ENCODE measurements around the gene PLXNB3. TPM values are rescaled to one million over a fixed set of nuclear protein-coding genes. Genes with fewer than 3 reads are reported as not detected.

PLXNB3 gene
- total RNA-seq, 1 donor = 4.3 TPM

DNA sequence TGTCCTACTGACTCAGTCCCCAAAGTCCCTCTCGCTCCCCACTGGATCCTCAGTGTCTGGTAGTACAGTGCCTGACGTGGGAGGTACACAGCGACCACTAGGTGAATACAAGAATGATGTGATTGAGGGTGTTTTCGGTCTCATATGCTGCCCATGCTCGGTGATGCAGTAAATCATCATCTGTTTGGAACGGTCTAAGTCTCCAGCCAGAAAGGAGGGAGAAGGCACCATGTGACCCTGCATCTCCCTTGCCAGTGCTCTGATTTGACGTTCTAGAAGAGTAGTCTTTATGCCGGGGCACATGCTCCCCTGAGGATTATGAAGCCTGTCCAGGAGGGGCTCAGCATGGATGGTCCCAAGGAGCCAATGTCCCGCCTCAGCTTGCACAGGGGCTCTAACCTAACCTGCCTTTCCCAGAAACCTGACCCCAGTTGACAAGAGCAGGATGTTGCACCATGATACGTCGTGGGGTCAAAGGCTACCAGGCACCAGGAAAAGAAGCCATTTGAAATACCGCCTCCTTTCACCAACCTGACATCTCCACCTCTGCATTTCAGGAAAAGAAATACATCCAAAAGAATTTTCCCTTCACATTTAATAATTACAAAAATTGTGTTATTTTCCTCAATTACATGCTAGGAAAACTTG, 13.8 kb upstream of the PLXNB3 start:
- Histone ChIP-seq H3K79me2 (ENCODE audit: insufficient read depth, low read length) (no peaks in the 10 kb centered on the region), H3K27me3 (ENCODE audit: insufficient read depth, low read length) (peaks cover 6% of the 10 kb centered on the region), H3K4me1 (ENCODE audit: insufficient read depth, low read length) (no peaks in the 10 kb centered on the region), H3K4me3 (ENCODE audit: insufficient read depth, low read length) (no peak overlapping the region), H4K20me1 (ENCODE audit: insufficient read depth, low read length) (no peaks in the 10 kb centered on the region), H3K36me3 (ENCODE audit: insufficient read depth, low read length) (no peaks in the 10 kb centered on the region), H3K4me2 (ENCODE audit: insufficient read depth, low read length) (no peak overlapping the region), H3K27ac (ENCODE audit: low read depth, low read length) (no peak overlapping the region), H3K9me3 (ENCODE audit: low read depth, low read length) (no peaks in the 10 kb centered on the region), H2AFZ (ENCODE audit: low read length) (no peak overlapping the region)
- TF ChIP-seq CTCF (IDR thresholded peaks at IDR 0.05; ENCODE audit: extremely low read depth, low read depth, low read length) = no peak
- DNase-seq (ENCODE audit: insufficient read length, low spot score, missing footprints) = no peak

DNA sequence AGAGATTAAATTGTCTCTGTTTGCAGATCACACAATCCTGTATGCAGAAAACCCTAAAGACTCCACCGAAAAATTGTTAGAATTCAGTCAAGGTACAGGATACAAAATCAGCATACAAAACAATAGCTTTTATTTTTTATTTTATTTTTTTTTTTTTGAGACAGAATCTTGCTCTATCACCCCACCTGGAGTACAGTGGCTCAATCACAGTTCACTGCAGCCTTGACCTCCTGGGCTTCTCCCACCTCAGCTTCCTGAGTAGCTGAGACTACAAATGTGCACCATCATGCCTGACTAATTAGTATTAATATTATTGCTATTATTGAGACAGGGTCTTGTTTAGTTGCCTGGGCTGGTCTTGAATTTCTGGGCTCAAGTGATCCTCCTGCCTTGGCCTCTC, 8.9 kb upstream of the PLXNB3 start:
- Histone ChIP-seq H3K4me2 (ENCODE audit: insufficient read depth, low read length) (no peak overlapping the region), H3K4me1 (ENCODE audit: insufficient read depth, low read length) (no peaks in the 10 kb centered on the region), H2AFZ (ENCODE audit: low read length) (no peak overlapping the region), H3K27ac (ENCODE audit: low read depth, low read length) (no peak overlapping the region), H3K9me3 (ENCODE audit: low read depth, low read length) (no peaks in the 10 kb centered on the region), H3K36me3 (ENCODE audit: insufficient read depth, low read length) (no peaks in the 10 kb centered on the region), H4K20me1 (ENCODE audit: insufficient read depth, low read length) (no peaks in the 10 kb centered on the region), H3K79me2 (ENCODE audit: insufficient read depth, low read length) (no peaks in the 10 kb centered on the region), H3K4me3 (ENCODE audit: insufficient read depth, low read length) (no peak overlapping the region), H3K27me3 (ENCODE audit: insufficient read depth, low read length) (peaks cover 3% of the 10 kb centered on the region)
- no peak for TF ChIP-seq CTCF (IDR thresholded peaks at IDR 0.05; ENCODE audit: extremely low read depth, low read depth, low read length)
- no peak for DNase-seq (ENCODE audit: insufficient read length, low spot score, missing footprints)

GRCh38 chrX:153761863-153762262, 2.2 kb upstream of the PLXNB3 start:
- TF ChIP-seq CTCF (IDR thresholded peaks at IDR 0.05; ENCODE audit: extremely low read depth, low read depth, low read length) = no peak
- H2AFZ ChIP-seq (ENCODE audit: low read length) = no peak overlapping the region
- no peak overlapping the region for H3K4me3 ChIP-seq (ENCODE audit: insufficient read depth, low read length)
- H3K79me2 ChIP-seq (ENCODE audit: insufficient read depth, low read length) = peaks cover 6% of the 10 kb centered on the region
- H3K36me3 ChIP-seq (ENCODE audit: insufficient read depth, low read length) = no peaks in the 10 kb centered on the region
- no peak overlapping the region for H3K27ac ChIP-seq (ENCODE audit: low read depth, low read length)
- H3K9me3 ChIP-seq (ENCODE audit: low read depth, low read length) = no peaks in the 10 kb centered on the region
- H4K20me1 ChIP-seq (ENCODE audit: insufficient read depth, low read length) = peaks cover 9% of the 10 kb centered on the region
- peaks cover 5% of the 10 kb centered on the region for H3K4me1 ChIP-seq (ENCODE audit: insufficient read depth, low read length)
- H3K27me3 ChIP-seq (ENCODE audit: insufficient read depth, low read length) = no peaks in the 10 kb centered on the region
- DNase-seq (ENCODE audit: insufficient read length, low spot score, missing footprints) = peak; percentile 78
- H3K4me2 ChIP-seq (ENCODE audit: insufficient read depth, low read length) = no peak overlapping the region

GRCh38 chrX:153762626-153763173, 1.3 kb upstream of the PLXNB3 start:
- DNase-seq (ENCODE audit: insufficient read length, low spot score, missing footprints) = peak; percentile 77
- no peaks in the 10 kb centered on the region for H3K9me3 ChIP-seq (ENCODE audit: low read depth, low read length)
- peaks cover 9% of the 10 kb centered on the region for H4K20me1 ChIP-seq (ENCODE audit: insufficient read depth, low read length)
- H3K36me3 ChIP-seq (ENCODE audit: insufficient read depth, low read length) = no peaks in the 10 kb centered on the region
- no peak overlapping the region for H2AFZ ChIP-seq (ENCODE audit: low read length)
- H3K27ac ChIP-seq (ENCODE audit: low read depth, low read length) = no peak overlapping the region
- no peaks in the 10 kb centered on the region for H3K27me3 ChIP-seq (ENCODE audit: insufficient read depth, low read length)
- H3K4me3 ChIP-seq (ENCODE audit: insufficient read depth, low read length) = no peak overlapping the region
- no peak for TF ChIP-seq CTCF (IDR thresholded peaks at IDR 0.05; ENCODE audit: extremely low read depth, low read depth, low read length)
- H3K4me2 ChIP-seq (ENCODE audit: insufficient read depth, low read length) = no peak overlapping the region
- peaks cover 6% of the 10 kb centered on the region for H3K79me2 ChIP-seq (ENCODE audit: insufficient read depth, low read length)
- peaks cover 5% of the 10 kb centered on the region for H3K4me1 ChIP-seq (ENCODE audit: insufficient read depth, low read length)
